GM18511 (cell line): ENCODE measurements around the gene ABCB11.
A peak's percentile ranks its signal among the peaks of the same experiment; 100 is the strongest.
"Not testable (repeated sequence)": the region's sequence is repeated elsewhere in the genome, so short reads cannot be mapped to it uniquely, and the experiment has no call there.

Experiments used
- ATAC-seq: cut with Tn5 transposase; IDR thresholded peaks from one replicate; pipeline ENCODE4 v1.9.1; 2021; ENCODE audit warnings: mild to moderate bottlenecking, moderate library complexity; ENCODE audit not compliant: unreplicated experiment

Gene ABCB11

GRCh38 chr2:169046440-169047151 is 15.5 kb upstream of the ABCB11 start:
- ATAC-seq, result no peak

GRCh38 chr2:169042856-169043255 is 11.7 kb upstream of the ABCB11 start:
- ATAC-seq, result no peak

GRCh38 chr2:169041594-169041993 is 10.5 kb upstream of the ABCB11 start:
- ATAC-seq, result no peak

GRCh38 chr2:169039702-169040101 is 8.6 kb upstream of the ABCB11 start:
- peak; percentile 33 for ATAC-seq

DNA sequence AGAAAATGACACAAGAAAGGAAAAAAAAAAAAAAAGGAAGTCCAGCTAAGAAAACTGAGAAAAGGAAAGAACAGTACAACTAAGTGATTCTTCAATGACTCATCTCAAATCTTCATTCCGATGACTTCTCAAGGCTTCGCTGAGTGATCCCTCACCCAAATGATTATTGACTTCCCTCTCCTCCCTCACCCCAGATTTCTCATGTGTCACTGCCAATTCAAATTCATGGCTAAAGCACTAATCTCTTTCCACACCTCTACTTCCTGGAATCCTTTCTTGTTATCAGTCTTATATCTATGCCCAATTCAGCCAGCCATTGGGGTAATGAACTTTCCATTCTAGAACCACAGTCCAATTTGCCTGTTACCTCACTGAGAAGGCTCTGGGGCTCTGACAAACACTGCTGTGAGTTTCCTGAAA is 7.2 kb upstream of the ABCB11 start:
- peak; percentile 77 for ATAC-seq

DNA sequence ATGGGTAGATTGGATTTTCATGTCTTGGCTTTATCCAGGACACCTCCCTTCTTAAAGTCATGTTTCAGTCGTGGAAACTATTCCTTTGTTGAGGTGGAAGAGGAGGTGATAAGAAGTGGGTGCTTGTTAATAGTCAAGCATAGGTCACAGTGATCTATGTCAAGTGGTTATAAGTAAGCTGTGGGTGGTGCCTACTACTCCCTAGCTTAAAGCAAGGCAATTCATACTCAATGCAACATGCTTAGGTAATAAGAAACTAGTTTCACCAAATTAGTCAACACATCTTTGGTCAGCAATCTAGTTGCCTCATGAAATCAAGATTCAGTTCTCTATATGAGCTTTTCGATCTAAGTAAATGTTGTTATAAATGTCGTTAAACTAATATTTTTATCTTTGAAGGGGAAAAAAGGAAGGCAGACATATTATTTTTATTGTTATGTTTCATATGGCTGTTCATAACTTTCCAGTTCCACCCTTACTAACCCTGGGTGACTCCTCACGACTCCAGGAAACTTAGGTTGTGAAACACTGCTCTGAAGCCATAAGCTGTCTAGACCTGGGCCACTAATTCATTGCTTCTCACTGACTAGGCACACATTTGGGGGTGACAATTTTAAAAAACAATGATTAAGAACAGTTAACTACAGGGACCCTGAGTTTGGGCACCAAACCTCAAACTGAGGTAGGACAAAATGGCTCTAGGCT is 5.8 kb upstream of the ABCB11 start:
- ATAC-seq, result peak; percentile 64

DNA sequence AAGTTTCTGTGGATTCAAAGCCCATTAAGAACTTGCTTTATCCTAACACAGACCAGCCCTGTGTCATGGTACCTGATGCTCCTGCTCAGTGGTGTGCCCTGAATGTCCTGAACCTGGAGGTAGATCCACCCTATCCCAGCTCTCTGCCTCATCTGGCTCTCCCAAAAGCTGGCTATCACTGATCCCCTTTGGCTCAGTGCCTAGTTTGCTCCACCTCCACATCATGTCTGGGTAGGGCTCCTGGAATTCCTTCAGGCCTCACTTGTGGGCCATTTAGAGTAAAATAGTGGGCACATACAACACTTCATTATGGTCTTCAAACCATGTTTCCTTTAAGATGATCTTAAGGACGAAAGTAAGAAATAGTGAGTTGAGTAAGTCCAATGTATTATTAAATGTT is 4.8 kb upstream of the ABCB11 start:
- ATAC-seq, result no peak

DNA sequence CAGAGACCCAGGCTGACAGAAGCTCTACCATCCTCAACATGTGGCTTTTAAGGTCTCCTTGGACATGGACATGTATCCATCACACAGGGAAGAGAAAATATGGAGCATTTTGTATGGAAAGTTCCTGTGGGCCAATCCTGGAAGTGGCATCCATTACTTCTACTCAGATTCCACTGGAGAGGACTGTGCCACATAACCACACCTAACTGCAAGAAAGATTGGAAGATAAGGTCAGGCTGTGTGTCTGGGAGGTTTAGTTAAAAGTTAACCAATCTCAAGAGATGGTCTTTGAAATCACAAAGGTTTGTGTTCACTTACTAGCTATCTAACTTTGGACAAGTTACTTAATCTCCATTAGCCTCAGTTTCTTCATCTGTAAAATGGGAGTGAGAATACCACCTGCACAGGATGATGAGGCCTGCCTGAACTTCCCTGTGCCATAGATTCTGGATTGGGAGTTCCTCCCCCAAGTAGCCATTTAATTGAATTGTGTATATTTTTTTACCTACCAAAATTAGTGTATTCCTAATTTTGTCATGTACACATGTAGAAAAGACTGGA is 3.9 kb upstream of the ABCB11 start:
- no peak for ATAC-seq

DNA sequence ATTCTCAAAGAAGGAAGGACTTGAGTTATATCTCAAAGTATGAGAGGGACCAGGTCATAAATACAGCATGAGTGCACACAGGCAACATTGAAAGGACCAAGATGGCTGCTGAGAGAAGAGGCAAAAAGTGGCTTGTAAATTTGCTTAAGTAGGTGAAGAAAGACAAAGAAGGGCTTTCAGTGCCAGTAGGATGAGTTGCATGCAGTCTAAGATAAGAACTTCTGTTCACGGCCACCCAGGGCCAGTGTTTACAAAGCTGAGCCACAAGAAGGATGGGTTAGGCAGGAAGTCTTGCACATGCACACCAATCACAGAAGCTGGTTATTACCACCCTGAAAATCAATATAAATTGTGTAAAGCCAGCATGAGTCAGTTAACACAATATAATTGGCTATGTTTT is 3.1 kb upstream of the ABCB11 start:
- ATAC-seq, result no peak

DNA sequence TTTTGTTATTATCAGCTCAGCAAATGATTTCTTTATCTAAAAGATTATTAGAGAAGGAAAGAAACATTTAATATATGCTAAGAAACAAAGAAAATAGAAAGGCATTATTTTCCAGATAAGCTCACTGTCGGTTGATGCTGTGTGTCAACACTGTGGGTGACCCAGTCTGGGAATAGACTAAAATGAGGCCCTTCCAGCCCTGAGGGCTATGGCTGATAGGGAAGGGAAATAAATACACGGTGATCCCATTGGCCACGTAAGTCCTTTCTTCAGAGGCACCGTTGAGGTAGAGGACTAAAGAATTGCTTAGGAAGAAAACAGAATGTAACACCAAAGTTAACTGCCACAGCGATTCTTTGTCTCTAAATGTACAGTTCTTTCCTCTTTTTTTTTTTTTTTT is 1.8 kb downstream of the ABCB11 start:
- no peak for ATAC-seq

- no peak for ATAC-seq
Observed at GRCh38 chr2:169027234-169027633, 3.9 kb downstream of the ABCB11 start.

GRCh38 chr2:169026056-169026455 is 5.1 kb downstream of the ABCB11 start:
- ATAC-seq, result no peak

DNA sequence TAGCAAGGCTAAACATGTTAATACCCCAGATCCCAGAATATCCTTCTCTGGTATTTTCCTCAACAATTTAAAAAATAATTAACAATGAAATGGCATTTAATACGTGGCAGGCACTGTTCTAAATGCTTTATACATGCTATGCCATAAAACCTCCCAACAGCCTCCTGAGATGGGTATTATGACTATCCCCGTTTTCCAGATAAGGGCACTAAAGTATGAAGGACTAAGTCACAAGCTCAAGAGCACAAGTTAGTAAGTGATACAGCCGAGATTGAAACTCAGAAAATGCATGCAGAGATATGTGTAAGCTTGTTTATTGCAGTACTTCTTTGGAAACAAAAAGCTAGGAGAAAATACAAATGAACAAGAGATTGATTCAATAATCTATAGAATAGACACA is 8.0 kb downstream of the ABCB11 start:
- no peak for ATAC-seq

DNA sequence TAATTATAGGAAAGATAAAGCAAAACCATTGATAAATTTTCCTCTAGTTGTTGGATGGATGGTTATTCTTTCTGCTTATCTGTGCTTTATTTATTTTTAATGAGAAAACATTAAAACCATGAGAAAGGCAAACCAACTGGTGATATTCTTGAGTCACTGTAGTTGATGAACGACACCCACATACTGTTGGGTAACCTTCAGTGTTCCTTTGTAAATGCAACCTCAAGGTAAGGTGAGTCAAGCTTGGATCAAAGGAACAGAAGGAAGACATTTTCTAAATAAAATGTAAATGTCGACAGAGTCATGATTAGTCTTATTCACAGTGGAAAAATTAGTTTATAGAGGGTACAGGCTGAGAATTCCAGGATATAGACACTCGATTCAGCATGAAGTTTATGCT is 12.7 kb downstream of the ABCB11 start:
- no peak for ATAC-seq

GRCh38 chr2:169015943-169016342 is 15.2 kb downstream of the ABCB11 start:
- ATAC-seq, result no peak

GRCh38 chr2:169014780-169015179 is 16.3 kb downstream of the ABCB11 start:
- no peak for ATAC-seq

- no peak for ATAC-seq
Observed at GRCh38 chr2:169013628-169014026, 17.5 kb downstream of the ABCB11 start.

DNA sequence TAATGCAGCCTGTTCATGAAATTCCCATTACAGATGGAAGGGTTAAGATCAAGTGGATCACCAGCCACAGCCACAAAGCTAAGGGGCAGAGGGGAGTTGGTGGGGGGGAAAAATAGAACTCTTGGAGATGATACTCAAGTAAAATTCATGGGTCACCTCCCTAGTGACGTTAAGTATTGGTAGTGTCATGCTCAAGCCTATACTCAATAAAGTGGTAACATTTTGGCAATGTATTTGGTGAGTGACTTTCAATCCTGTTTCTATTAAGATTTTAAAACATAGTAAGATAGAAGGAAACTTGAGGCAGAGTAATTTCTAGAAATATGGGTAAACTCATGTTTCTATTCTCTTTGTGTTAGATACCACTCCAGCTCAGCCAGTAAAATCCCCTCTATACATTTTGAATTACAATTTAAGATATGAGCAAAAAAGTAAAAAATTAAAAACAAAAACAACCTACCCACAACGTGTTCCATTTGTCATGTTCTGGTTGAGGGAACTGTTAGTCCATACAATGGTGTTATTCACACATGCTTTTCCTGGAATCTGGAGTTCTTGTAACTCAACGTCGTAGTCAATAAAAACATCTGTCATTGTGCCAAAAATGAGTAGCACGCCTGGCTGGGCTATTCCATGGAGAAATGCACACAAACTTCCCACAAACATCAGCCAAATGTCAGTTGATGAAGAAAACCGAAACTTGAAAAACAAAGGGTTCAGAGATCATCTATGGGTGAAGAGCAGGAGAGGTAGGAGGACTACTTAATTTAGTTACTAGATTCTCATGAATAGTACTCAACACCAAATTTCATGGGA is 18.1 kb downstream of the ABCB11 start:
- no peak for ATAC-seq

- ATAC-seq, result not testable (repeated sequence)
Observed at GRCh38 chr2:169012191-169012792, 18.8 kb downstream of the ABCB11 start.

DNA sequence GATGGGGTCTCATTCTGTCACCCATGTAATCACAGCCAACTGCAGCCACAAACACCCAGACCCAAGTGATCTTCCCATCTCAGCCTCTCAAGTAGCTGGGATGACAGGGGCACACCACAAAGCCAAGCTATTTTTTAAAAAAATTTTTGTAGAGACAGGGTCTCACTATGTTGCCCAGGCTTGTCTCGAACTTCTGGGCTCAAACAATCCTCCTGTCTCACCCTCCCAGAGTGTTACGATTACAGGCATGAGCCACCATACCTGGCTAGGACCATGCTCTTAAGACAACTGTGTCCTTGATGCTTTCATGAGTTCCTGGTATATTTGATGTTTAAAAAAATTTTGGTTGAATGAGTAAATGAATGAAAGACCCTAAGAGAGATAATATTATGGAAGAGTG is 19.4 kb downstream of the ABCB11 start:
- no peak for ATAC-seq
